CD8-positive, alpha-beta memory T cell (primary cell): Measurements from ENCODE around the gene ACTR3C. TPM values are rescaled to one million over a fixed set of nuclear protein-coding genes. Genes with fewer than 3 reads are reported as not detected.
"Not testable (repeated sequence)": the region's sequence is repeated elsewhere in the genome, so short reads cannot be mapped to it uniquely, and the experiment has no call there.

Source experiments
- CTCF ChIA-PET: fragments of 350-600 bp; sonication (Branson Sonifier 250); formaldehyde crosslinking; loops from one replicate; lab custom pipeline; 2021; ENCODE audit warnings: antibody characterized with exemption; lab: Charles Lee
- POLR2A ChIA-PET: fragments of 350-600 bp; sonication (Branson Sonifier 250); formaldehyde crosslinking; loops from one replicate; lab custom pipeline; 2021; ENCODE audit warnings: antibody characterized with exemption; lab: Charles Lee
- DNase-seq, 5 donors: peaks; one replicate each; pipeline versions ENCODE4 v3.0.0 to v3.0.0-alpha.2; 2020 to 2022; ENCODE audit warnings: mixed read lengths in 1 of 5
- H3K27ac ChIP-seq: one replicate; pipeline ENCODE4 v1.7.0; 2013; ENCODE audit warnings: low read depth, mild to moderate bottlenecking, low read length, moderate library complexity
- H3K27me3 ChIP-seq: 2 replicates; pipeline ENCODE4 v1.7.0; 2013; ENCODE audit warnings: low read length, mild to moderate bottlenecking; ENCODE audit not compliant: insufficient read depth, poor library complexity, severe bottlenecking
- H3K36me3 ChIP-seq: 2 replicates; pipeline ENCODE4 v1.7.0; 2013; ENCODE audit warnings: mild to moderate bottlenecking, low read length, moderate library complexity; ENCODE audit not compliant: insufficient read depth
- H3K4me1 ChIP-seq: 2 replicates; pipeline ENCODE4 v1.7.0; 2013; ENCODE audit warnings: mild to moderate bottlenecking, low read length, moderate library complexity; ENCODE audit not compliant: insufficient read depth
- H3K4me3 ChIP-seq: 2 replicates; pipeline ENCODE4 v1.7.0; 2013; ENCODE audit warnings: mild to moderate bottlenecking, low read length
- H3K9me3 ChIP-seq: 2 replicates; pipeline ENCODE4 v1.7.0; 2013; ENCODE audit warnings: mild to moderate bottlenecking, low read length
- H3K27ac Mint-ChIP-seq, 8 donors: one replicate each; pipeline ENCODE4 v1.8.0; 2020 to 2021; ENCODE audit warnings: mixed read lengths in 8 of 8, mild to moderate bottlenecking in 6 of 8, inconsistent platforms in 3 of 8, moderate library complexity in 3 of 8
- H3K27me3 Mint-ChIP-seq, 2 donors: one replicate each; pipeline ENCODE4 v1.8.0; 2020 to 2021; ENCODE audit warnings: mixed read lengths in 2 of 2, mild to moderate bottlenecking in 1 of 2, moderate library complexity in 1 of 2
- H3K36me3 Mint-ChIP-seq, 3 donors: one replicate each; pipeline ENCODE4 v1.8.0; 2020 to 2021; ENCODE audit warnings: mixed read lengths in 3 of 3, inconsistent platforms in 1 of 3, mild to moderate bottlenecking in 1 of 3
- H3K4me1 Mint-ChIP-seq, 3 donors: one replicate each; pipeline ENCODE4 v1.8.0; 2020 to 2021; ENCODE audit warnings: mixed read lengths in 3 of 3, inconsistent platforms in 1 of 3, mild to moderate bottlenecking in 1 of 3
- H3K4me3 Mint-ChIP-seq, 7 donors: one replicate each; pipeline ENCODE4 v1.8.0; 2020 to 2021; ENCODE audit warnings: mixed read lengths in 7 of 7, mild to moderate bottlenecking in 6 of 7, moderate library complexity in 4 of 7, inconsistent platforms in 2 of 7
- H3K9me3 Mint-ChIP-seq, 5 donors: one replicate each; pipeline ENCODE4 v1.8.0; 2020 to 2022; ENCODE audit warnings: mixed read lengths in 5 of 5, mild to moderate bottlenecking in 3 of 5, moderate library complexity in 2 of 5, inconsistent platforms in 1 of 5
- polyA plus RNA-seq: library from polyadenylated mRNA; unstranded; fragments of 300-500 nt; fragmentation: Illumina TruSeq; gene quantifications from one replicate; pipeline ENCODE4 v1.2.3, GENCODE V29; 2021
- total RNA-seq, 2 experiments: library from RNA; stranded (reverse); gene quantifications; one replicate each; pipeline ENCODE4 v1.2.3, GENCODE V29; 2021

ACTR3C gene
- total and polyA plus RNA-seq, 3 experiments from 2014 or later, result 4.5 to 6.6 (median 4.7) TPM

GRCh38 chr7:150278383-150278782 is 45.0 kb downstream of the ACTR3C start:
- CTCF ChIA-PET, result not testable (repeated sequence)

GRCh38 chr7:150276132-150276695 is 47.1 kb downstream of the ACTR3C start:
- H3K36me3 ChIP-seq, H3K27me3 Mint-ChIP-seq, H3K36me3 Mint-ChIP-seq, H3K4me1 Mint-ChIP-seq, H3K27ac ChIP-seq, CTCF ChIA-PET, H3K9me3 ChIP-seq, H3K27me3 ChIP-seq, H3K4me3 Mint-ChIP-seq, POLR2A ChIA-PET, H3K4me3 ChIP-seq, H3K4me1 ChIP-seq, H3K9me3 Mint-ChIP-seq: not testable (repeated sequence)
- peak overlapping the region in 1 of 8 donors; percentile 21 for H3K27ac Mint-ChIP-seq
- peak in 4 of 5 donors; percentile 7 to 51 (median 24) for DNase-seq

More at GRCh38 chr7:150278383-150278782, 45.0 kb downstream of the ACTR3C start:
- H3K36me3 Mint-ChIP-seq, H3K4me1 Mint-ChIP-seq, H3K36me3 ChIP-seq, H3K4me1 ChIP-seq, H3K4me3 ChIP-seq, H3K4me3 Mint-ChIP-seq, H3K27me3 Mint-ChIP-seq, H3K27ac ChIP-seq, H3K9me3 Mint-ChIP-seq, DNase-seq, H3K27ac Mint-ChIP-seq, H3K27me3 ChIP-seq, POLR2A ChIA-PET, H3K9me3 ChIP-seq: not testable (repeated sequence)

GRCh38 chr7:150271898-150272297 is 51.4 kb downstream of the ACTR3C start:
- H3K27ac Mint-ChIP-seq, H3K36me3 ChIP-seq, POLR2A ChIA-PET, H3K4me3 ChIP-seq, H3K27ac ChIP-seq, H3K27me3 ChIP-seq, H3K36me3 Mint-ChIP-seq, CTCF ChIA-PET, H3K9me3 Mint-ChIP-seq, H3K27me3 Mint-ChIP-seq, H3K9me3 ChIP-seq, H3K4me3 Mint-ChIP-seq, H3K4me1 ChIP-seq, DNase-seq, H3K4me1 Mint-ChIP-seq: not testable (repeated sequence)

- H3K27me3 Mint-ChIP-seq, H3K9me3 Mint-ChIP-seq, H3K27me3 ChIP-seq, H3K36me3 ChIP-seq, H3K4me3 Mint-ChIP-seq, H3K4me1 ChIP-seq, H3K27ac ChIP-seq, H3K4me1 Mint-ChIP-seq, POLR2A ChIA-PET, DNase-seq, H3K4me3 ChIP-seq, H3K36me3 Mint-ChIP-seq, H3K9me3 ChIP-seq, CTCF ChIA-PET: not testable (repeated sequence)
- peak overlapping the region in 1 of 8 donors; percentile 54 for H3K27ac Mint-ChIP-seq
Measured at GRCh38 chr7:150270101-150270824, 53.1 kb downstream of the ACTR3C start.

GRCh38 chr7:150268798-150269197 is 54.5 kb downstream of the ACTR3C start:
- POLR2A ChIA-PET, H3K4me1 ChIP-seq, H3K27ac Mint-ChIP-seq, CTCF ChIA-PET, H3K27ac ChIP-seq, H3K36me3 Mint-ChIP-seq, DNase-seq, H3K4me3 Mint-ChIP-seq, H3K27me3 ChIP-seq, H3K4me1 Mint-ChIP-seq, H3K36me3 ChIP-seq, H3K27me3 Mint-ChIP-seq, H3K9me3 ChIP-seq, H3K4me3 ChIP-seq, H3K9me3 Mint-ChIP-seq: not testable (repeated sequence)

- CTCF ChIA-PET, H3K9me3 Mint-ChIP-seq, H3K4me1 Mint-ChIP-seq, DNase-seq, H3K27me3 ChIP-seq, H3K27me3 Mint-ChIP-seq, H3K27ac ChIP-seq, H3K4me3 ChIP-seq, H3K36me3 ChIP-seq, H3K36me3 Mint-ChIP-seq, H3K27ac Mint-ChIP-seq, H3K9me3 ChIP-seq, H3K4me3 Mint-ChIP-seq, POLR2A ChIA-PET, H3K4me1 ChIP-seq: not testable (repeated sequence)
Measured at GRCh38 chr7:150268287-150268686, 55.1 kb downstream of the ACTR3C start.

GRCh38 chr7:150266953-150267665 is 56.2 kb downstream of the ACTR3C start:
- H3K4me3 Mint-ChIP-seq, result peak overlapping the region in 1 of 7 donors; percentile 72
- H3K36me3 ChIP-seq, H3K9me3 Mint-ChIP-seq: not testable (repeated sequence)

GRCh38 chr7:150262656-150263055 is 60.7 kb downstream of the ACTR3C start:
- H3K27ac Mint-ChIP-seq, POLR2A ChIA-PET, CTCF ChIA-PET, H3K36me3 ChIP-seq, H3K9me3 Mint-ChIP-seq, H3K4me3 ChIP-seq, H3K27ac ChIP-seq, H3K4me1 Mint-ChIP-seq, H3K27me3 ChIP-seq, H3K27me3 Mint-ChIP-seq, H3K4me3 Mint-ChIP-seq, H3K4me1 ChIP-seq, H3K9me3 ChIP-seq, DNase-seq: not testable (repeated sequence)
- H3K36me3 Mint-ChIP-seq, result peaks cover 0 to 15% (median 12%) of the 10 kb centered on the region in 3 donors

More at GRCh38 chr7:150266953-150267665, 56.2 kb downstream of the ACTR3C start:
- DNase-seq, H3K36me3 Mint-ChIP-seq, POLR2A ChIA-PET, H3K27me3 ChIP-seq, H3K27me3 Mint-ChIP-seq, H3K4me1 ChIP-seq, H3K27ac Mint-ChIP-seq, H3K4me1 Mint-ChIP-seq, CTCF ChIA-PET, H3K27ac ChIP-seq, H3K9me3 ChIP-seq, H3K4me3 ChIP-seq: not testable (repeated sequence)
